CD4-positive, CD25-positive, alpha-beta regulatory T cell (primary cell): ENCODE measurements around the gene ZNF33A. TPM values are rescaled to one million over a fixed set of nuclear protein-coding genes. Genes with fewer than 3 reads are reported as not detected.
"Not testable (repeated sequence)": the region's sequence is repeated elsewhere in the genome, so short reads cannot be mapped to it uniquely, and the experiment has no call there.

Source experiments
- ATAC-seq, 2 donors: fragments of 150-1000 bp; cut with Tn5 transposase; one replicate each; pipeline ENCODE4 v1.10.0; 2021; ENCODE audit warnings: low read depth in 2 of 2, moderate number of reproducible peaks in 2 of 2, moderate library complexity in 1 of 2
- DNase-seq, 3 donors: peaks; one replicate each; pipeline versions ENCODE4 v3.0.0 to v3.0.0-alpha.2; 2012 to 2022; ENCODE audit warnings: mixed read lengths in 1 of 3
- H3K27ac ChIP-seq: one replicate; pipeline ENCODE4 v1.7.0; 2013; ENCODE audit warnings: mild to moderate bottlenecking, low read length; ENCODE audit not compliant: insufficient read depth, poor library complexity, severe bottlenecking
- H3K27me3 ChIP-seq: one replicate; pipeline ENCODE4 v1.7.0; 2013; ENCODE audit warnings: low read length; ENCODE audit not compliant: control insufficient read depth, insufficient read depth
- H3K36me3 ChIP-seq: one replicate; pipeline ENCODE4 v1.7.0; 2013; ENCODE audit warnings: mild to moderate bottlenecking, low read length, moderate library complexity; ENCODE audit not compliant: control insufficient read depth, insufficient read depth
- H3K4me1 ChIP-seq: 2 replicates; pipeline ENCODE4 v1.7.0; 2013; ENCODE audit warnings: mild to moderate bottlenecking, low read length; ENCODE audit not compliant: insufficient read depth, control insufficient read depth, poor library complexity, severe bottlenecking
- H3K4me3 ChIP-seq: one replicate; pipeline ENCODE4 v1.7.0; 2013; ENCODE audit warnings: low read depth, mild to moderate bottlenecking, low read length, moderate library complexity
- H3K9me3 ChIP-seq, 2 experiments: 1 replicate in 1 of 2; 2 replicates in 1 of 2; pipeline ENCODE4 v1.7.0; 2013; ENCODE audit warnings: low read length in 2 of 2, mild to moderate bottlenecking in 1 of 2, moderate library complexity in 1 of 2; ENCODE audit not compliant: control insufficient read depth in 2 of 2
- H3K27ac Mint-ChIP-seq, 3 donors: one replicate each; pipeline ENCODE4 v1.8.0; 2020 to 2022; ENCODE audit warnings: mild to moderate bottlenecking in 3 of 3, mixed read lengths in 3 of 3, moderate library complexity in 2 of 3
- H3K27me3 Mint-ChIP-seq: one replicate; pipeline ENCODE4 v1.8.0; 2022; ENCODE audit warnings: mild to moderate bottlenecking, mixed read lengths
- H3K36me3 Mint-ChIP-seq: one replicate; pipeline ENCODE4 v1.8.0; 2020; ENCODE audit warnings: mixed read lengths
- H3K4me1 Mint-ChIP-seq, 4 donors: one replicate each; pipeline ENCODE4 v1.8.0; 2020 to 2022; ENCODE audit warnings: mixed read lengths in 4 of 4, mild to moderate bottlenecking in 1 of 4
- H3K4me3 Mint-ChIP-seq, 4 donors: one replicate each; pipeline ENCODE4 v1.8.0; 2020 to 2022; ENCODE audit warnings: mild to moderate bottlenecking in 4 of 4, mixed read lengths in 4 of 4, moderate library complexity in 3 of 4
- H3K9me3 Mint-ChIP-seq, 7 donors: one replicate each; pipeline ENCODE4 v1.8.0; 2020 to 2022; ENCODE audit warnings: mixed read lengths in 7 of 7, mild to moderate bottlenecking in 3 of 7, moderate library complexity in 2 of 7
- polyA plus RNA-seq, 4 donors: library from polyadenylated mRNA; unstranded; fragments of 300-500 nt; fragmentation: Illumina TruSeq; gene quantifications; one replicate each; pipeline ENCODE4 v1.2.3, GENCODE V29; 2021
- total RNA-seq: library from RNA; stranded (reverse); gene quantifications from one replicate; pipeline ENCODE4 v1.2.3, GENCODE V29; 2022

ZNF33A gene
- total and polyA plus RNA-seq, 5 donors from 2014 or later, result 17.0 to 46.0 (median 19.7) TPM

DNA sequence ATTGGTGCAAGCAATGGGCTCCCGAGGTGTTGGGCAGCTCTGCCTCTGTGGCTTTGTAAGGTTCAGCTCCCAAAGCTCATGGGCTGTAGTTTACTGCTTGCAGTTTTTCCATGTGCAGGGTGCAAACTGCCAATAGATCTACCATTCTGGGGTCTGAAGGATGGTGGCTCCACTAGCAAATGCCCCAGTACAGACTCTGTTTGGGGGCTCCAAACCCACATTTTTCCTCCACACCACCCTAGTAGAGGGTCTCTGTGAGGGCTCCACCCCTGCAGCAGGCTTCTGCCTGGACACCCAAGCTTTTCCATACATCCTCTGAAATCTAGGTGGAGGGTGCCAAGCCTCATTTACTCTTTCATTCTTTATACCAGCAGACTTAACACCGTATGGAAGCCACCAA, 66.2 kb downstream of the ZNF33A start:
- peaks cover 2% of the 10 kb centered on the region for H3K27me3 ChIP-seq
- H3K36me3 ChIP-seq, result no peaks in the 10 kb centered on the region
- no peaks in the 10 kb centered on the region for H3K36me3 Mint-ChIP-seq
- no peak overlapping the region for H3K4me3 Mint-ChIP-seq
- no peak overlapping the region for H3K4me3 ChIP-seq
- H3K4me1 Mint-ChIP-seq, result no peaks in the 10 kb centered on the region
- H3K4me1 ChIP-seq, result no peaks in the 10 kb centered on the region
- DNase-seq (no peak), ATAC-seq (no peak)
- no peaks in the 10 kb centered on the region for H3K27me3 Mint-ChIP-seq
- peaks cover 5 to 26% (median 14%) of the 10 kb centered on the region in 7 donors for H3K9me3 Mint-ChIP-seq
- peaks cover 8 to 19% of the 10 kb centered on the region in 2 experiments for H3K9me3 ChIP-seq
- no peak overlapping the region for H3K27ac Mint-ChIP-seq
- no peak overlapping the region for H3K27ac ChIP-seq

DNA sequence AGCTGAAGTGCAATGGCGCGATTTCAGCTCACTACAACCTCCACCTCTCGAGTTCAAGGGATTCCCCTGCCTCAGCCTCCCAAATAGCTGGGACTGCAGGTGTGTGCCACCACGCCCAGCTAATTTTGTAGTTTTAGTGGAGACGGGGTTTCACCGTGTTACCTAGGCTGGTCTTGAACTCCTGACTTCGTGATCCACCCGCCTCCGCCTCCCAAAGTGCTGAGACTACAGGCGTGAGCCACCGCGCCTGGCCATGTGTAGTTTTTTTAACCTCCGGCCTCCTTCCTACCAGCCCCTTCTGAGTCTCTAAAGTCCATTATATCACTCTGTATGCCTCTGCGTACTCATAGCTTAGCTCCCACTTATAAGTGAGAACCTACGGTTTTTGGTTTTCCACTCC, 82.8 kb downstream of the ZNF33A start:
- Histone ChIP-seq H3K36me3 (peaks cover 24% of the 10 kb centered on the region), H3K4me3 (peak overlapping the region; percentile 88), H3K4me1 (peaks cover 19% of the 10 kb centered on the region)
- not testable (repeated sequence) for H3K27me3 ChIP-seq, H3K27ac ChIP-seq, ATAC-seq, H3K9me3 ChIP-seq, DNase-seq, H3K9me3 Mint-ChIP-seq
- Mint-ChIP-seq H3K4me3 (peak overlapping the region; percentile 89 to 98 (median 94)), H3K27me3 (peaks cover 15% of the 10 kb centered on the region), H3K36me3 (peaks cover 24% of the 10 kb centered on the region), H3K4me1 (peaks cover 18 to 36% (median 28%) of the 10 kb centered on the region in 4 donors), H3K27ac (peak overlapping the region in 1 of 3 donors; percentile 90)

DNA sequence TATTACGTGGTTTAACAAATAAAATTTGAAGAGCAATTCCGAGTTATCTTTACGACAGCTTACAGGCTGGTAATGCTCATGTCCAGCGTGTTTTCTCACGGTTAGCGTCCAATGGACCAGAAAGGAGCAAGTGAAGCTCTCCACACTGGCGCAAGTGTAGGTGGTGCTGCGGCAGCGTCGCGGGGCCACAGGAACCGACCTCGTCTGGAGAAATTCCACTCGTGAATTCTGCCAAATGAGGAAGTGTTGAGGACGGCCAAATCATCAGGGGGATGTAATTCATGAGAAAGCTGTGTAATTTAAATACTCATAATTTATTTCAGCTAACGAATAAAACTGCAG, 83.3 kb downstream of the ZNF33A start:
- H3K36me3 ChIP-seq, result peaks cover 27% of the 10 kb centered on the region
- ATAC-seq (no peak), DNase-seq (no peak)
- Mint-ChIP-seq H3K4me1 (peaks cover 18 to 37% (median 31%) of the 10 kb centered on the region in 4 donors), H3K4me3 (peak overlapping the region; percentile 89 to 98 (median 94)), H3K9me3 (peaks cover 0 to 11% (median 3%) of the 10 kb centered on the region in 7 donors), H3K27ac (peak overlapping the region; percentile 27 to 96 (median 90)), H3K27me3 (peaks cover 15% of the 10 kb centered on the region), H3K36me3 (peaks cover 29% of the 10 kb centered on the region)
- no peaks in the 10 kb centered on the region for H3K9me3 ChIP-seq
- peak overlapping the region; percentile 88 for H3K4me3 ChIP-seq
- peak overlapping the region; percentile 81 for H3K27ac ChIP-seq
- H3K27me3 ChIP-seq, result no peaks in the 10 kb centered on the region
- peaks cover 19% of the 10 kb centered on the region for H3K4me1 ChIP-seq

- H3K9me3 ChIP-seq, result peaks cover 2 to 5% of the 10 kb centered on the region in 2 experiments
- Mint-ChIP-seq H3K27ac (peak within 1 kb of the TSS; percentile 90 to 96 (median 95)), H3K4me1 (peaks cover 19 to 37% (median 34%) of the 10 kb centered on the region in 4 donors), H3K27me3 (peaks cover 15% of the 10 kb centered on the region), H3K9me3 (peaks cover 0 to 16% (median 3%) of the 10 kb centered on the region in 7 donors), H3K36me3 (peaks cover 34% of the 10 kb centered on the region), H3K4me3 (peak within 1 kb of the TSS; percentile 89 to 98 (median 94))
- peak within 1 kb of the TSS; percentile 88 for H3K4me3 ChIP-seq
- peaks cover 19% of the 10 kb centered on the region for H3K4me1 ChIP-seq
- H3K27me3 ChIP-seq, result no peaks in the 10 kb centered on the region
- DNase-seq, result peak; percentile 83 to 97 (median 83)
- peak within 1 kb of the TSS; percentile 81 for H3K27ac ChIP-seq
- ATAC-seq, result peak; percentile 98 to 99
- H3K36me3 ChIP-seq, result peaks cover 33% of the 10 kb centered on the region
These were observed 83.9 kb downstream of the ZNF33A start, which contains the start of gene ZNF37A for GRCh38 chr10:38094158-38094926. Gene ZNF37A, plus strand, starts transcription at chr10:38094337. Its CDS starts 2,281 bp downstream, at chr10:38096618.

DNA sequence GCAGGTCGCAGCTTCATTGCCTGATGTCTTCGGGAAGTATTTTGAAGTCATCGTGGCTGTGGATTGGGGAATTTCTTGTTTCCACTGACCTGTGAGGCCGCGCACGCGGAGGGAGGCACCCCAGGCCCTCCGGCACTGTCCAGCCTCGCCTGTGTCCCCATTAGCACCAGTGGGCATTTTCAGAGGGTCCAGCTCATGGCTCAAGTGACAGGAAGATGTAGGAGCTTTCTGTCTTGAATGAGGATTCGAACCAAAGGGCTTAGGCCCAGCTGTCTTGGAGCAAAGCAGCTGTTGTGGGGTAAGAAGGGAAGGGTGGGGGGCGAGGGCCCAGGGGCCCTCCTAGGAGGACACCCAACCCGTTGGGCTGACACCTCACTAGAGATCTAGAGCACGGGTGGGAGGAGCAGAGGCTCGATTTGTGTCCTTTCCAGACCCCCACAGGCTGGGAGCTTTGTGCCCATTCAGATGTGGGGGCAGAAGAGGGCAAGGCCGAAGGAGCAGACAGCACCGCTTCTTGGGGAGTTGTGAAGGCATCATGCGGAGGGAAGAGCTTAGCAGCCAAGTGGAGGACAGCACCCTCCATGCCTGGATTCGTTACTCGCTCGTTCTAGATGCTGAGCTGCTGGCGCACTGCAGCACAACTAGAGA, 84.6 kb downstream of the ZNF33A start:
- peak overlapping the region; percentile 81 for H3K27ac ChIP-seq
- peaks cover 19% of the 10 kb centered on the region for H3K4me1 ChIP-seq
- H3K27me3 Mint-ChIP-seq, result peaks cover 15% of the 10 kb centered on the region
- no peaks in the 10 kb centered on the region for H3K27me3 ChIP-seq
- H3K9me3 Mint-ChIP-seq, result peaks cover 0 to 22% (median 7%) of the 10 kb centered on the region in 7 donors
- peaks cover 40% of the 10 kb centered on the region for H3K36me3 ChIP-seq
- peak overlapping the region; percentile 90 to 96 (median 95) for H3K27ac Mint-ChIP-seq
- ATAC-seq, result no peak
- H3K4me1 Mint-ChIP-seq, result peaks cover 20 to 37% (median 36%) of the 10 kb centered on the region in 4 donors
- H3K36me3 Mint-ChIP-seq, result peaks cover 41% of the 10 kb centered on the region
- peak overlapping the region; percentile 88 for H3K4me3 ChIP-seq
- peak overlapping the region; percentile 89 to 98 (median 94) for H3K4me3 Mint-ChIP-seq
- H3K9me3 ChIP-seq, result peaks cover 6 to 7% of the 10 kb centered on the region in 2 experiments
- DNase-seq, result peak in 1 of 3 donors; percentile 2

DNA sequence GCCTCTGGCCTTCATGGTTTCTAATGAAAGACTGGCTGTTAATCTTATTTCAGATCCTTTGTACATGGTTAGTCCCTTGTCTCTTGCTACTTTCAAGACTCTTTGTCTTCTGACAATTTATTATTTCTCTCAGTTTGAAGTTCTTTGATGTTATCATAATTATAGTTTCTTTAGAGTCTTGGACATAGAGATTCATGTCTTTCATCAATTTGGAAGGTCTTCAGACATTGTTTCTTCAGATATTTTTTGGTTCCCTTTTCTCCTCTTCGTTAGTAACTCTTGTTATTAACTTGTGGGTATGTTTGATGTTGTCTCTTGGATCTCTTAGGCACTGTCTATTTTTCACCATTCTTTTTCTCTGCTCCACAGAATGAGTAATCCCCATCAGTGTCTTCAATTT, 92.4 kb downstream of the ZNF33A start:
- H3K36me3 ChIP-seq, result peaks cover 75% of the 10 kb centered on the region
- H3K27ac ChIP-seq, result no peak overlapping the region
- H3K9me3 Mint-ChIP-seq, result peaks cover 4 to 64% (median 36%) of the 10 kb centered on the region in 7 donors
- no peak overlapping the region for H3K27ac Mint-ChIP-seq
- H3K9me3 ChIP-seq, result peaks cover 46 to 58% of the 10 kb centered on the region in 2 experiments
- no peak overlapping the region for H3K4me3 ChIP-seq
- DNase-seq (no peak), ATAC-seq (no peak)
- H3K4me1 Mint-ChIP-seq, result peaks cover 2 to 18% (median 5%) of the 10 kb centered on the region in 4 donors
- H3K4me3 Mint-ChIP-seq, result no peak overlapping the region
- H3K27me3 ChIP-seq, result no peaks in the 10 kb centered on the region
- no peaks in the 10 kb centered on the region for H3K27me3 Mint-ChIP-seq
- peaks cover 82% of the 10 kb centered on the region for H3K36me3 Mint-ChIP-seq
- no peaks in the 10 kb centered on the region for H3K4me1 ChIP-seq

DNA sequence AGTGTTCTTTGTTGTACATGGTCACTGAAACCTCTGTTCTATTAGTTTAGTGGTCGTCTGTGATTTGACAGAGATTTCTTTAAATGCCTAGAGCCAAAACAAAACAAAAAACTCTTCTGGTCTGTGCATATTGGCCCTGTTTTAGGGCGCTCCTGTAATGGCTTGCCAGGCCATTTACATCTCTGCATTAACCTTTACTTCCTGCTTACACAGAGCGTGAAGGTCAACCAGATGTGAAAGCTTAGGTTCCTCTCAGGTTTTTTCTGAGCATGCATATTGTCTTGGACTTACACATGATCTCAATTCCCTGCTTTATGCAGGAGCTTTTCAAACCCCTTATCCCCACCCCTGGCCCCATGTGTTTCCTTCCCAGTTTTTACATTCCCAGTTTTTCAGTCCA, 93.3 kb downstream of the ZNF33A start:
- H3K36me3 ChIP-seq, result peaks cover 67% of the 10 kb centered on the region
- no peak overlapping the region for H3K27ac Mint-ChIP-seq
- peaks cover 79% of the 10 kb centered on the region for H3K36me3 Mint-ChIP-seq

More for the DNA sequence above, 93.3 kb downstream of the ZNF33A start:
- Histone ChIP-seq H3K4me1 (no peaks in the 10 kb centered on the region), H3K27ac (no peak overlapping the region), H3K4me3 (no peak overlapping the region), H3K27me3 (no peaks in the 10 kb centered on the region), H3K9me3 (peaks cover 51 to 61% of the 10 kb centered on the region in 2 experiments)
- DNase-seq (no peak), ATAC-seq (no peak)
- Mint-ChIP-seq H3K9me3 (peaks cover 4 to 73% (median 43%) of the 10 kb centered on the region in 7 donors), H3K4me3 (no peak overlapping the region), H3K27me3 (no peaks in the 10 kb centered on the region), H3K4me1 (peaks cover 0 to 10% (median 3%) of the 10 kb centered on the region in 4 donors)
